ENCODE data around the gene REST. TPM values are rescaled to one million over a fixed set of nuclear protein-coding genes. Genes with fewer than 3 reads are reported as not detected.

Gene REST
- total and polyA plus RNA-seq, 2 of the 8 experiments (the other 6 are each of a cell fraction or from before 2014, with no cell fraction given): 10.2 to 66.3 TPM

- Histone ChIP-seq H2BK15ac (ENCODE audit: low read length) (no peak overlapping the region), H2BK20ac (ENCODE audit: low read length) (no peak overlapping the region), H3K23me2 (ENCODE audit: low read depth, low read length) (no peaks in the 10 kb centered on the region), H2BK12ac (ENCODE audit: low read depth, low read length) (no peak overlapping the region), H3K18ac (ENCODE audit: extremely low read depth, low read length) (no peak overlapping the region; the same call in 1 of the 2 replicates), H3K56ac (replicated peaks; ENCODE audit: insufficient read length, low read depth, low read length) (no peak overlapping the region), H3K4me2 (ENCODE audit: insufficient read depth in 1 of 2, low read depth in 2 of 2, low read length in 2 of 2) (peak overlapping the region; percentile 2 to 50; a peak in 1 of 4 replicates), H2BK120ac (replicated peaks; ENCODE audit: low read depth, low read length) (peak overlapping the region; percentile 33), H3K4ac (replicated peaks; ENCODE audit: insufficient read length, low read depth, low read length) (no peak overlapping the region), H3K27ac (ENCODE audit: low read depth, low read length) (no peak overlapping the region), H3K79me2 (ENCODE audit: control insufficient read depth in 1 of 2, insufficient read depth in 2 of 2, low read length in 2 of 2) (no peaks in the 10 kb centered on the region), H3K14ac (ENCODE audit: insufficient read length) (no peak overlapping the region), H4K91ac (replicated peaks; ENCODE audit: insufficient read length, low read length) (peak overlapping the region; percentile 3), H4K5ac (ENCODE audit: insufficient read length, low read depth, low read length) (no peak overlapping the region), H4K20me1 (replicated peaks in 1 of 2; ENCODE audit: control insufficient read depth in 1 of 2, insufficient read depth in 2 of 2, low read length in 2 of 2) (no peaks in the 10 kb centered on the region), H3K4me1 (replicated peaks in 1 of 4; ENCODE audit: control insufficient read depth in 3 of 4, insufficient read depth in 4 of 4, low read length in 3 of 4) (peaks cover 0 to 10% (median 2%) of the 10 kb centered on the region in 4 experiments; a peak in 4 of 7 replicates), H3K36me3 (ENCODE audit: control insufficient read depth in 2 of 4, insufficient read depth in 4 of 4, low read length in 3 of 4) (no peaks in the 10 kb centered on the region), H3K27me3 (replicated peaks in 1 of 4; ENCODE audit: control insufficient read depth in 3 of 4, extremely low read depth in 1 of 4, insufficient read depth in 3 of 4, low read length in 3 of 4) (no peaks in the 10 kb centered on the region), H3K4me3 (ENCODE audit: extremely low read depth in 1 of 4, insufficient read depth in 2 of 4, low read depth in 3 of 4, low read length in 4 of 4) (peak overlapping the region in 1 of 4 experiments; percentile 32; a peak in 1 of 8 replicates), H3K79me1 (ENCODE audit: low read depth, low read length) (no peaks in the 10 kb centered on the region), H2AK5ac (ENCODE audit: low read depth, low read length) (peak overlapping the region; percentile 78; the same call in 1 of the 2 replicates), H3K9ac (replicated peaks in 1 of 4; ENCODE audit: extremely low read depth in 1 of 4, low read depth in 3 of 4, low read length in 3 of 4) (no peak overlapping the region), H2AFZ (ENCODE audit: low read length) (no peak overlapping the region), H4K8ac (ENCODE audit: extremely low read depth, insufficient read depth, low read length) (no peak overlapping the region), H3K23ac (ENCODE audit: insufficient read length) (no peak overlapping the region), H3K9me3 (ENCODE audit: insufficient read depth in 2 of 2, low read depth in 1 of 2, low read length in 1 of 2) (no peaks in the 10 kb centered on the region), H2BK5ac (ENCODE audit: low read depth, low read length) (no peak overlapping the region)
- ChIA-PET CTCF (ENCODE audit: partially characterized antibody) (interaction anchor here (1.5 kb wide), 1 partner anchor 38 kb away, joined by 7 read pairs; no protein-coding TSS in a partner anchor), POLR2A (ENCODE audit: partially characterized antibody) (interaction anchor here (1.0 to 2.1 kb wide), 3 partner anchors 9 to 34 kb away, joined by 4 to 6 read pairs (median 4); no protein-coding TSS in a partner anchor)
- DNase-seq (ENCODE audit: low read depth in 1 of 2, low spot score in 2 of 2) (no peak), FAIRE-seq (no peak)
- no peak for TF ChIP-seq NRF1 (IDR thresholded peaks at IDR 0.05; ENCODE audit: low read depth, low read length)
- TF ChIP-seq TAF7 (optimal IDR thresholded peaks at IDR 0.05; ENCODE audit: borderline replicate concordance, low read depth, low read length): no peak
- TF ChIP-seq POLR2AphosphoS5 (IDR thresholded peaks at IDR 0.05; ENCODE audit: low read depth, low read length): no peak
- no peak for TF ChIP-seq SIN3A (conservative IDR thresholded peaks at IDR 0.05 in 1 of 2, IDR thresholded peaks at IDR 0.05 in 1 of 2; ENCODE audit: low read depth in 1 of 2, low read length in 2 of 2)
- no peak for TF ChIP-seq CREB1 (IDR thresholded peaks at IDR 0.05)
- TF ChIP-seq ATF2 (IDR thresholded peaks at IDR 0.05; ENCODE audit: low read length): no peak
- no peak for TF ChIP-seq RXRA (IDR thresholded peaks at IDR 0.05; ENCODE audit: insufficient read depth, low read depth, low read length)
- no peak for TF ChIP-seq BACH1 (IDR thresholded peaks at IDR 0.05; ENCODE audit: low read length)
- no peak for TF ChIP-seq KDM1A (IDR thresholded peaks at IDR 0.05; ENCODE audit: borderline replicate concordance, low read length)
- 81% methylated on average over 6 of the region's 6 CpGs; no CpG with 5 or more reads in 1 of the 2 experiments for WGBS, 2 experiments (ENCODE audit: extremely low coverage in 1 of 2, insufficient coverage in 1 of 2, insufficient read length in 1 of 2, insufficient replicate concordance in 2 of 2, low coverage in 1 of 2, low lambda C conversion rate in 2 of 2, missing lambda C conversion rate in 1 of 2)
Observed at GRCh38 chr4:56874923-56875322, 32.8 kb upstream of the REST start.

Data from H1 (cell line).